Measurements from ENCODE around the gene DOCK3.

Gene DOCK3

DNA sequence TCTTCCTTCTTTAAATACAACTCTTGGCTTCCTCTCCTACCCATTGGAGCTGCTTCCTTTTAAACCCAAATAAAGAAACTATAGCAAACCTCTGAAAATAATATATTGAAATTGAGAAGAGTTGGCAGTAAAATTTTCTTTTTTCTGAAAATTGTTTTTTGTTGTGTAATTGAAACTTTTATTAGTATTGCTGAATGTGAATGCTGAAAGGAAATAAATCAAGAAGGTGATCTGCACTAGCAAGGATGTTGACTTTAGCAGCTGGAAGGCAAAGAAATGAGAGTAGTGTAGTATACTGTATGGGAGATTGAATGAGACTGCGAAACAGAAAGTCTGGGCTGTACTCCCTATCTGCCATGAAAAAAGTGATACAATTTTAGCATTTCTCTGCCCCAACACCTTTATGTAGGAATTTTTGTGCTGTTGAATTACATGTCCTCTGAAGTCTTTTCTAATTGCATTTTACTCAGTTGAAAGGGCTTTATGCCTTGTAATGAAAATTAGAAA, 166.3 kb downstream of the DOCK3 start:
- TF ChIP-seq, protein P1, sequence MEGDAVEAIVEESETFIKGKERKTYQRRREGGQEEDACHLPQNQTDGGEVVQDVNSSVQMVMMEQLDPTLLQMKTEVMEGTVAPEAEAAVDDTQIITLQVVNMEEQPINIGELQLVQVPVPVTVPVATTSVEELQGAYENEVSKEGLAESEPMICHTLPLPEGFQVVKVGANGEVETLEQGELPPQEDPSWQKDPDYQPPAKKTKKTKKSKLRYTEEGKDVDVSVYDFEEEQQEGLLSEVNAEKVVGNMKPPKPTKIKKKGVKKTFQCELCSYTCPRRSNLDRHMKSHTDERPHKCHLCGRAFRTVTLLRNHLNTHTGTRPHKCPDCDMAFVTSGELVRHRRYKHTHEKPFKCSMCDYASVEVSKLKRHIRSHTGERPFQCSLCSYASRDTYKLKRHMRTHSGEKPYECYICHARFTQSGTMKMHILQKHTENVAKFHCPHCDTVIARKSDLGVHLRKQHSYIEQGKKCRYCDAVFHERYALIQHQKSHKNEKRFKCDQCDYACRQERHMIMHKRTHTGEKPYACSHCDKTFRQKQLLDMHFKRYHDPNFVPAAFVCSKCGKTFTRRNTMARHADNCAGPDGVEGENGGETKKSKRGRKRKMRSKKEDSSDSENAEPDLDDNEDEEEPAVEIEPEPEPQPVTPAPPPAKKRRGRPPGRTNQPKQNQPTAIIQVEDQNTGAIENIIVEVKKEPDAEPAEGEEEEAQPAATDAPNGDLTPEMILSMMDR (IDR thresholded peaks at IDR 0.05; ENCODE audit: low read depth, low read length): no peak
- H3K36me3 ChIP-seq: no peaks in the 10 kb centered on the region
- H3K27ac ChIP-seq: no peak overlapping the region
- DNase-seq: no peak
- no peaks in the 10 kb centered on the region for H3K9me3 ChIP-seq (ENCODE audit: severe bottlenecking)
- no peaks in the 10 kb centered on the region for H3K27me3 ChIP-seq (ENCODE audit: insufficient read depth, low read depth, severe bottlenecking)
- H3K4me3 ChIP-seq (ENCODE audit: low read depth, low read length): no peak overlapping the region

DNA sequence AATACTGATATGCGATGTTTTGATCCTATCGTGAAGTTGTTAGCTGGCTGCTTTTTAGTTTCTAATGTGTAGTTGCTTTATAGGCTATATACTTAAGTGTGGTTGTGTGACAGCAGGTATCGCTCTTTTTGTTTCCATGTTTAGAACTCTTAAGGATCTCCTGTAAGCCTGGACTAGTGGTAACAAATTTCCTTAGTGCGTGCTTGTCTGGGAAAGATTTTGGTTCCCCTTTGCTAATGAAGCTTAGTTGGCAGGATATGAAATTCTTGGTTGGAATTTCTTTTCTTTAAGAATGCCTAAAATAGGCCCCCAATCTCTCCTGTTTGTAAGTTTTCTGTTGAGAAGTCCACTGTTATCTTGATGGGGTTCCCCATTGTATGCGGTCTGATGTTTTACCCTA, 173.6 kb downstream of the DOCK3 start:
- TF ChIP-seq, protein P1 (IDR thresholded peaks at IDR 0.05; ENCODE audit: low read depth, low read length): no peak
- peaks cover 5% of the 10 kb centered on the region for H3K9me3 ChIP-seq (ENCODE audit: severe bottlenecking)
- H3K27me3 ChIP-seq (ENCODE audit: insufficient read depth, low read depth, severe bottlenecking): no peaks in the 10 kb centered on the region
- no peak overlapping the region for H3K27ac ChIP-seq
- H3K4me3 ChIP-seq (ENCODE audit: low read depth, low read length): no peak overlapping the region
- H3K36me3 ChIP-seq: no peaks in the 10 kb centered on the region
- no peak for DNase-seq

DNA sequence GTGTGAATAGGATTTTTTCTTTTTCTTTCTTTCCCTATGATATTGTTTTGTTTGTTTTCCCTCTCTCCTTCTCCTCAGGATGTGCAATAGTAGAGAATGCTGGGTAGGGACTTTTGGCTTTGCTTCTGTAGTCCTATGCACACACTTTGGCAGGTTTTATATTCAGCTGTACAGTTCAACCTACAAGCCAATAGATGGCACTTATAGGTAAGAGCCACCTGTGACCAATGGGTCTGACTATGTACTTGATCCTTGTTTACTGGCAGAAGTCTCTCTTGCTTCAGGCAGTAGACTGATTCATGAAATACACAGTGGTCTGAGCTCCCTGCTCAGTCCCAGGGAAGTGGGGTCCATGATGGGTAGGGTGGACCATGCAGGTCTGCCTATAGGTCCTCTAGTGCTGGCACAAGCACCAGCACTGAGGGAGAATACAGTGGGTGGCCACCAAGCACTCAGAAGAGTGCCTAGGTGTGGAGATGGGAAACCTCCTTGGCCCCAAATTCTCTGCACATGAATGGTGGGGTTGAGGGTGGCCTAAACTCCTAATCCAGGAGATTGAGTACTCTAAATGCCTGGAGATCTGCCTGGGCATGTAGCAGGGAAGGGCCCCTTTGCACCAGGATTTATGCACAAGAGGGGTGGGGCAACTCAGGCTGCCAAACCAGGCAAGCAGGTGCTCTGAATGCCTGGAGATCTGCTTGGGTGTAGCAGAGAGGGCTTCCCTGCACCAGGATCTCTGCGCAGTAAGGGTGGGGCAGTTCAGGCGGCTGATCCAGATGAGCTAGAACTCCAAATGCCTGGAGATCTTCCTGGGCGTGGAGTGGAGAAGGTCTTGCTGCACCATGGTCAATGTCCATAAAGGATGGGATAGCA, 176.1 kb downstream of the DOCK3 start:
- TF ChIP-seq, protein P1 (IDR thresholded peaks at IDR 0.05; ENCODE audit: low read depth, low read length): no peak

DNA sequence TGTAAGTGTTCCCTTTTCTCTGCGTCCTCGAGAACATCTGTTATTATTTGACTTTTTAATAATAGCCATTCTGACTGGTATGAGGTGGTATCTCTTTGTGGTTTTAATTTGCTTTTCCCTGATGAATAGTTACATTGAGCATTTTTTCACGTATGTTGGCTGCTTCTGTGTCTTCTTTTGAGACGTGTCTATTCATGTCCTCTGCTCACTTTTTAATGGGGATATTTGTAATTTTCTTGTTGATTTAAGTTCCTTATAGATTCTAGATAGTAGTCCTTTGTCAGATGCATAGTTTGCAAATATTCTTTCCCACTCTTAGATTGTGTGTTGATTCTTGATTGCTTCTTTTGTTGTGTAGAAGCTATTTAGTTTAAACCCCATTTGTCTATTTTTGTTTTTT, 179.2 kb downstream of the DOCK3 start:
- TF ChIP-seq, protein P1 (IDR thresholded peaks at IDR 0.05; ENCODE audit: low read depth, low read length): no peak
- Histone ChIP-seq H3K27ac (no peak overlapping the region), H3K9me3 (ENCODE audit: severe bottlenecking) (peaks cover 3% of the 10 kb centered on the region), H3K27me3 (ENCODE audit: insufficient read depth, low read depth, severe bottlenecking) (no peaks in the 10 kb centered on the region), H3K36me3 (no peaks in the 10 kb centered on the region), H3K4me3 (ENCODE audit: low read depth, low read length) (no peak overlapping the region)
- DNase-seq: no peak

More for the DNA sequence above, 176.1 kb downstream of the DOCK3 start:
- Histone ChIP-seq H3K9me3 (ENCODE audit: severe bottlenecking) (peaks cover 5% of the 10 kb centered on the region), H3K27ac (no peak overlapping the region), H3K36me3 (no peaks in the 10 kb centered on the region), H3K4me3 (ENCODE audit: low read depth, low read length) (no peak overlapping the region), H3K27me3 (ENCODE audit: insufficient read depth, low read depth, severe bottlenecking) (no peaks in the 10 kb centered on the region)
- peak; percentile 10 for DNase-seq

DNA sequence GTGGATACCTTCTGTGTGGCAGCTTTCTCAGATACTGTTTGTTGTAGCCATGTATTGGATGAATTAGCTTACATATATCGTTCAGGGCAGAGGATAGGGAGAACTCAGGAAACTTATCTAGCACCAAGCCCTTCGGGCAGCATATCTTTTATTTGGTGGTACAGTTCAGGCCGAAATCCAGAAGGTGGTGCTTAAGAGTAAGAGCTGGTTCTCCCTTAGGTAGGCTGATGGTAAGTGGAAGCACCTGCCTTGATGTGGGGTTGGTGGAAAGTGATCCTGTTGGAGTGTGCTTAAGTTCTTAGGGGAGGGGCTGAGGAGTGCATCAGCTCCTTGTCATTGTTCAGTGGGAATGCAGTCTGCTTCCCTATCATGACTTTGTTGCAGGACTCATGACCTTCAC, 187.5 kb downstream of the DOCK3 start:
- H3K9me3 ChIP-seq (ENCODE audit: severe bottlenecking): no peaks in the 10 kb centered on the region
- no peak overlapping the region for H3K4me3 ChIP-seq (ENCODE audit: low read depth, low read length)
- TF ChIP-seq, protein P1 (IDR thresholded peaks at IDR 0.05; ENCODE audit: low read depth, low read length): 0 out of 2 replicates have a peak, but pooled peaks have one; percentile 4
- no peak for DNase-seq
- no peaks in the 10 kb centered on the region for H3K27me3 ChIP-seq (ENCODE audit: insufficient read depth, low read depth, severe bottlenecking)
- H3K27ac ChIP-seq: no peak overlapping the region
- H3K36me3 ChIP-seq: no peaks in the 10 kb centered on the region
